GM12864 (cell line): ENCODE results near the gene RBM26.

Experiments used
- DNase-seq: peaks from one replicate; pipeline ENCODE4 v3.0.0-alpha.2; 2011; ENCODE audit warnings: low read depth
- H3K4me3 ChIP-seq: 2 replicates; pipeline ENCODE4 v1.5.1; 2011; ENCODE audit warnings: mild to moderate bottlenecking, low read depth, low read length, control low read depth
- CTCF ChIP-seq: IDR thresholded peaks from 2 replicates; pipeline ENCODE4 v1.5.1; 2011; ENCODE audit warnings: low read depth, mild to moderate bottlenecking, moderate library complexity, low read length, control low read depth, inconsistent platforms; ENCODE audit errors: missing control alignments

Gene RBM26

DNA sequence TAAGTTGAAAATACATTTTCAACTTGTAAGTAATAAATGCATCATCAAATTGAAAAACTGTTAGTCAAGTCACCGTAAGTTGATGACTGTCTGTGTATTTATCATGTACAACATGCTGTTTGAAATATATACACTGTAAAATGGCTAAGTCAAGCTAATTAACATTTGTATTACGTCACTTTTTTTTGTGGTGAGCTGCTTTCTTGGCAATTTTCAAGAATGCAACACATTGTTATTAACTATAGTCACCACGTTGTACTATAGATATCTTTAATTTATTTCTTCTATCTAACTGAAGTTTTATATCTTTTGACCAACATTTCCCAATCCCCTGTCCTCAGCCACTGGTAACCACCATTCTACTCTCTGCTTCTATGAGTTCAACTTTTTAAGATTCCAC lies 57.0 kb downstream of the RBM26 start:
- H3K4me3 ChIP-seq = no peak overlapping the region
- DNase-seq = no peak
- TF ChIP-seq CTCF = no peak

DNA sequence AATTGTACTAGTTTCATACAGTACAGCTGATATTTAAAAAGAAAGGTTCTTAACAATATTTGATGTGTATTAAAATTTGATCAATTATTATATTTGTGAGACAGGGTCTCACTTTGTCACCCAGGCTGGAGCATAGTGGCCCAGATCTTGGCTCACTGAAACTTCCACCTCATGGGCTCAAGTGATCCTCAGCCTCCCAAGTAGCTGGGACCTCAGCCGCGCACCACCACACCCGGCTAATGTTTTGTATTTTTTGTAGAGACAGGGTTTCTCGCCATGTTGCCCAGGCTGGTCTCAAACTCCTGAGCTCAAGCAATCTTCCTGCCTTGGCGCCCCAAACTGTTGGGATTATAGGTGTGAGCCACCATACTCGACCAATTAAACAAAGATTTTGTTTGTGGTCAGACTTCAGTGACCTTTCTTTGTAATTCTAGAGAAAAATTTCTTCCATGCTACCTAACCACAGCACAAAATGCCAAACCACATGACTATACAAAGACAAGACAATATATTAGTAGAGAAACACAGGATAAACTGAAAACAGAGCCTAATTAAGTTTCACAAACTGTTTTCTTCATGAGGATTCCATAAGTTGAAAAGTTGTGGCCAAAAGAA lies 59.6 kb downstream of the RBM26 start:
- H3K4me3 ChIP-seq = no peak overlapping the region
- TF ChIP-seq CTCF = no peak
- DNase-seq = no peak

DNA sequence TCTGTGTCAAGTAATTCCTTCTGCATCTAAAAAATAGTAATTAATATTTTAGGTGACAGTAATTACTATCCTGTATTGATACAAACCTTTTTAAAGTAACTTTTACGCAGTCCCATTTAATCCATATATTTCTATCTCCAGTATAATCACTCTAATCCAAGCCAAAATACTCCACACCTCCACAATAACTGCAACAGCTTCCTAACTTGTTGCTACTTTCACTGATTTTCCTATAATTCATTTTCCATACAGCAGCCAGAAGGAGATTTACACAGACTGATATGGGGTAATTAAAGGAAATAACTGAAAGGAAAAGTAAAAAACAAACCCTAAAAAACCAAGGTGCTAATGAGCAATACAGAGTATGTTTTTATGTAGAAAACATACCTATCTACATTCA lies 64.9 kb downstream of the RBM26 start:
- no peak for TF ChIP-seq CTCF
- DNase-seq = no peak

DNA sequence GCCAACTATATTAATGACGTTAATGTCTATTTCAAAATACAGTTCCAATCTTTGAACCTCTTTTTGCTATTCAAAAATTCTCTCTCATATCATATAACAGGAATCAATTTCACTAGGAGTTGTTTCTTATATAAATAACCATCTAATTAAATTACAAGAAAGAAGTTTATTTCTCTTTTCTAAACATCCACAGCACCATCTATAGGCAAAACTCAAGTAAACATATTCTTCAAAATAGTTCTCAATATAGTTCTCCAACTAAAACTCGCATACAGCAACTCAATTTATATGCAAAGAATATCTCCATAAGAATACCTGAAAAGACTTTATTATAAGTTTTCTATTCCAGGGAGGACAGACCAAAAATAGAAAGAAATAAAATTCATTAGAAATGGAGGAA lies 65.6 kb downstream of the RBM26 start:
- no peak for DNase-seq
- H3K4me3 ChIP-seq = no peak overlapping the region
- no peak for TF ChIP-seq CTCF

More for the DNA sequence above, 64.9 kb downstream of the RBM26 start:
- H3K4me3 ChIP-seq = no peak overlapping the region

GRCh38 chr13:79338343-79338742 lies 67.7 kb downstream of the RBM26 start:
- DNase-seq = no peak
- TF ChIP-seq CTCF = no peak
- no peak overlapping the region for H3K4me3 ChIP-seq

DNA sequence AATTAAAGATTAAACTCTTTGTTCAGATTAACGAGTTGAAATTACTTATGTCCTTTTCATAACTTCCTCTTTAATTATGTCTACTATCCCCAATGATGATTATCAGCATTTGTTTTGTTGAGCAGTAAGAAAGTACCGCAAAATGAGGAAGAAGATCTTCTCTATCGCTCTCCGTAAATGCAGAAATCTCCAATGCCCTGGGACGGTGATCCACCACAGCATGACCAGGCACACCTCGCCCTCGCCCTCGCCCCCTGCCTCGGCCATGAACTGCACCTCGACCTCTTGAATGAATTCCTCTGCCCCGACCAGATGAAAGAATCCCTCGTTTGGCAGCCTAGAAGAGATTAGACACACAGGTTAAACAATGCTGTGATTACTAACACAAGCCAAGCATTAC lies 69.1 kb downstream of the RBM26 start:
- H3K4me3 ChIP-seq = no peak overlapping the region
- TF ChIP-seq CTCF = no peak
- DNase-seq = no peak

DNA sequence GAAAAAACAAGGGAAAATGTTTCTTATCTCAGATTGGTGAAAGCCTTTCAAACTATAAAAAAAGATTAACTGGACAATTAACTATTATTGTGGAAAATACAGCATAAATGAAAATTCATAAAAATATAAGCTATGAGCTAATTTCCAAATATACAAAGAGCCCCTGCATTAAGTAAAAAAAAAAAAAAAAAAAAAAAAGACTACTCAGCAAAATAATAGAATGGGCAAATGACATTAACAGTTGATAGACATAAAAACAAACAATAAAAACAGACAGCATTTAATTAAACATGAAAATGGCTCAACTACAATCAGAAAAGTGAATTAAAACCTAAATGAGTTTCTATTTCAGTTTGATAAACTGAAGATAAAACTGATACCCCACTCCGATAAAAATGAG lies 77.5 kb downstream of the RBM26 start:
- DNase-seq = no peak
- H3K4me3 ChIP-seq = no peak overlapping the region
- no peak for TF ChIP-seq CTCF
